ENCODE measurements around the gene MINK1.

MINK1 gene

DNA sequence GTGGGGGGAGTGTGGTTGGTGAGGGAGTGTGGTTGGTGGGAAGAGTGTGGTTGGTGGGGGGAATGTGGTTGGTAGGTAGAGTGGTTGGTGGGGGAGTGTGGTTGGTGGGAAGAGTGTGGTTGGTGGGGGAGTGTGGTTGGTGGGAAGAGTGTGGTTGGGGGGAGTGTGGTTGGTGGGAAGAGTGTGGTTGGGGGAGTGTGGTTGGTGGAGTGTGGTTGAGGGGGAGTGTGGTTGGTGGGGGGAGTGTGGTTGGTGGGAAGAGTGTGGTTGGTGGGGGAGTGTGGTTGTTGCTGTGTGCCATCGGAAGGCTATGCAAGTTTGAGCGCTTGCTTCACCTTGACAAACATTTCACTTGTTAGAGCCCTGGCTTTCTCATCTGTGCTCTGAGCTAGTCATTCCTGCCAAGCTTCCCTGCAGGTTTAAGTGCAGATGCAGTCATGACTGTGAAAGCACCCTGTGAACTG lies 20.1 kb downstream of the MINK1 start:
- TF ChIP-seq CTCF (IDR thresholded peaks at IDR 0.05) = no peak

- TF ChIP-seq CTCF (IDR thresholded peaks at IDR 0.05) = no peak
Observed at GRCh38 chr17:4854111-4854681, 21.1 kb downstream of the MINK1 start.

- no peak for TF ChIP-seq CTCF (IDR thresholded peaks at IDR 0.05)
Observed at GRCh38 chr17:4856271-4856936, 23.3 kb downstream of the MINK1 start.

GRCh38 chr17:4856937-4857314 lies 23.8 kb downstream of the MINK1 start:
- TF ChIP-seq CTCF (IDR thresholded peaks at IDR 0.05) = no peak

GRCh38 chr17:4858068-4858881 lies 25.1 kb downstream of the MINK1 start:
- TF ChIP-seq CTCF (IDR thresholded peaks at IDR 0.05) = no peak

DNA sequence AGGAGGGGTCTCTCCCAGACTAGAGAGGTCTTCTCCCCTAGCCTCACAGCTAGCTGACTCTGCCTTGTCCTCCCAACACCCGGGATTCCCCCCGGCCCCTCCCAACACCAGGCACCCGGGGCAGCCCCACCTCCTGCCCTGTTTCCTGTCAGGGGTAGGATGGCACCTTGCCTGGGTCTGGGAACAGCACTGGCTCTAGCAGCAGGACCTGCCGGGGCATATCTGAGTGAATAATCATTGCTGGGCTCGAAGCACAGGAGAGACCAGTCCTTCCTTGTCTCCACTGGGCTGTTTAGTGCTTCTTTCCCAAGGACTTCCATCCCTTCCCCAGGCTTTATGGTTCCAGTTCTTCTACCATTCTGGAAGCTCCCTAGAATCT lies 25.7 kb downstream of the MINK1 start:
- TF ChIP-seq CTCF (IDR thresholded peaks at IDR 0.05) = no peak

- no peak for TF ChIP-seq CTCF (IDR thresholded peaks at IDR 0.05)
Observed at GRCh38 chr17:4859816-4860625, 26.9 kb downstream of the MINK1 start.
